ENCODE results near the gene GALNT14. TPM values are rescaled to one million over a fixed set of nuclear protein-coding genes. Genes with fewer than 3 reads are reported as not detected.

Gene GALNT14
- total RNA-seq, 2 donors from 2014 or later, result 0.15 to 1.0 TPM

- no peaks in the 10 kb centered on the region for H3K9me3 ChIP-seq
- no peaks in the 10 kb centered on the region for H3K36me3 ChIP-seq
- H3K4me1 ChIP-seq, result no peaks in the 10 kb centered on the region
- no peak for TF ChIP-seq CTCF (IDR thresholded peaks at IDR 0.05)
- DNase-seq (ENCODE audit: low spot score), result no peak
- no peak overlapping the region for H3K27ac ChIP-seq
- no peak overlapping the region for H3K4me3 ChIP-seq
- no peaks in the 10 kb centered on the region for H3K27me3 ChIP-seq
Observed at GRCh38 chr2:31016648-31017047, 121.6 kb downstream of the GALNT14 start.

- Histone ChIP-seq H3K27me3 (no peaks in the 10 kb centered on the region), H3K9me3 (no peaks in the 10 kb centered on the region)
Observed at GRCh38 chr2:31014516-31014915, 123.7 kb downstream of the GALNT14 start.

GRCh38 chr2:31013301-31013700, 124.9 kb downstream of the GALNT14 start:
- no peak for TF ChIP-seq CTCF (IDR thresholded peaks at IDR 0.05)
- Histone ChIP-seq H3K4me1 (no peaks in the 10 kb centered on the region), H3K4me3 (no peak overlapping the region), H3K9me3 (no peaks in the 10 kb centered on the region), H3K27me3 (no peaks in the 10 kb centered on the region), H3K36me3 (no peaks in the 10 kb centered on the region), H3K27ac (no peak overlapping the region)
- no peak for DNase-seq (ENCODE audit: low spot score)

More at GRCh38 chr2:31014516-31014915, 123.7 kb downstream of the GALNT14 start:
- no peak for DNase-seq (ENCODE audit: low spot score)
- no peaks in the 10 kb centered on the region for H3K4me1 ChIP-seq
- TF ChIP-seq CTCF (IDR thresholded peaks at IDR 0.05), result no peak
- no peak overlapping the region for H3K4me3 ChIP-seq
- H3K36me3 ChIP-seq, result no peaks in the 10 kb centered on the region
- H3K27ac ChIP-seq, result no peak overlapping the region

GRCh38 chr2:31012406-31012805, 125.8 kb downstream of the GALNT14 start:
- Histone ChIP-seq H3K27ac (no peak overlapping the region), H3K4me1 (no peaks in the 10 kb centered on the region), H3K27me3 (no peaks in the 10 kb centered on the region), H3K4me3 (no peak overlapping the region), H3K36me3 (no peaks in the 10 kb centered on the region), H3K9me3 (no peaks in the 10 kb centered on the region)
- no peak for TF ChIP-seq CTCF (IDR thresholded peaks at IDR 0.05)
- DNase-seq (ENCODE audit: low spot score), result no peak

GRCh38 chr2:31011587-31011986, 126.7 kb downstream of the GALNT14 start:
- Histone ChIP-seq H3K27me3 (no peaks in the 10 kb centered on the region), H3K27ac (no peak overlapping the region), H3K36me3 (no peaks in the 10 kb centered on the region), H3K9me3 (no peaks in the 10 kb centered on the region), H3K4me3 (no peak overlapping the region), H3K4me1 (no peaks in the 10 kb centered on the region)
- DNase-seq (ENCODE audit: low spot score), result no peak
- TF ChIP-seq CTCF (IDR thresholded peaks at IDR 0.05), result no peak

- H3K9me3 ChIP-seq, result no peaks in the 10 kb centered on the region
- no peaks in the 10 kb centered on the region for H3K27me3 ChIP-seq
- H3K36me3 ChIP-seq, result no peaks in the 10 kb centered on the region
- H3K4me3 ChIP-seq, result no peak overlapping the region
- no peak for TF ChIP-seq CTCF (IDR thresholded peaks at IDR 0.05)
- H3K27ac ChIP-seq, result no peak overlapping the region
- DNase-seq (ENCODE audit: low spot score), result no peak
- H3K4me1 ChIP-seq, result peaks cover 0 to 5% of the 10 kb centered on the region in 2 donors
Observed at GRCh38 chr2:31008561-31009114, 129.6 kb downstream of the GALNT14 start.

Data from right atrium auricular region (tissue), 2 donors.